HG02884 (cell line): ENCODE data around the gene SLC4A4.

Source experiments
- ATAC-seq: cut with Tn5 transposase; IDR thresholded peaks from one replicate; pipeline ENCODE4 v1.9.1; 2021; ENCODE audit warnings: mild to moderate bottlenecking, moderate library complexity; ENCODE audit not compliant: unreplicated experiment

The SLC4A4 gene

GRCh38 chr4:71587995-71588394 is 249.2 kb downstream of the SLC4A4 start:
- ATAC-seq: no peak

- ATAC-seq: no peak
These were observed 254.0 kb downstream of the SLC4A4 start for GRCh38 chr4:71592793-71593192.

GRCh38 chr4:71593311-71593710 is 254.5 kb downstream of the SLC4A4 start:
- no peak for ATAC-seq

GRCh38 chr4:71595576-71596108 is 256.8 kb downstream of the SLC4A4 start:
- no peak for ATAC-seq

- no peak for ATAC-seq
These were observed 260.8 kb downstream of the SLC4A4 start for GRCh38 chr4:71599578-71599977.

- ATAC-seq: no peak
These were observed 263.6 kb downstream of the SLC4A4 start for GRCh38 chr4:71602289-71602900.

GRCh38 chr4:71604785-71605184 is 266.0 kb downstream of the SLC4A4 start:
- peak; percentile 100 for ATAC-seq

GRCh38 chr4:71607109-71607508 is 268.3 kb downstream of the SLC4A4 start:
- ATAC-seq: no peak

GRCh38 chr4:71607780-71608677 is 269.2 kb downstream of the SLC4A4 start:
- no peak for ATAC-seq

GRCh38 chr4:71608678-71609071 is 269.9 kb downstream of the SLC4A4 start:
- ATAC-seq: no peak

GRCh38 chr4:71609167-71609566 is 270.3 kb downstream of the SLC4A4 start:
- no peak for ATAC-seq

- ATAC-seq: no peak
These were observed 270.8 kb downstream of the SLC4A4 start for GRCh38 chr4:71609651-71610050.

DNA sequence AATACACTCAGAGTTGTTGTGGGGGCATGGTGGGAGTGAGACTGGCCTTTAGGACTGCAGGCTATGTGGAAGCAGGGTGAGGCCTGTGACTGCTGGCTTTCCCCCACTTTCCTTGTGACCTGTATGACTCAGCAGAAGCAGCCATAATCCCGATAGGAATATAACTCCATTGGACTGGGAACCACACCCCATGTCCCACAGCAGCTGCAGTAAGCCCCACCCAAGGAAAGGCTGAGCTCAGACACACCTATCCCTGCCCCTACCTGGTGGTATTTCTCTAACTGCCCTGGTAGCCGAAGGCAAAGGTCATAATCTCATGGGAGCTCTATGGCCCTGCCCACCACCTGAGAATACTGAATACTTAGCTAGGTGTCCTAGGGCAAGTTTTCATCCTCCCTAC is 275.8 kb downstream of the SLC4A4 start:
- no peak for ATAC-seq

DNA sequence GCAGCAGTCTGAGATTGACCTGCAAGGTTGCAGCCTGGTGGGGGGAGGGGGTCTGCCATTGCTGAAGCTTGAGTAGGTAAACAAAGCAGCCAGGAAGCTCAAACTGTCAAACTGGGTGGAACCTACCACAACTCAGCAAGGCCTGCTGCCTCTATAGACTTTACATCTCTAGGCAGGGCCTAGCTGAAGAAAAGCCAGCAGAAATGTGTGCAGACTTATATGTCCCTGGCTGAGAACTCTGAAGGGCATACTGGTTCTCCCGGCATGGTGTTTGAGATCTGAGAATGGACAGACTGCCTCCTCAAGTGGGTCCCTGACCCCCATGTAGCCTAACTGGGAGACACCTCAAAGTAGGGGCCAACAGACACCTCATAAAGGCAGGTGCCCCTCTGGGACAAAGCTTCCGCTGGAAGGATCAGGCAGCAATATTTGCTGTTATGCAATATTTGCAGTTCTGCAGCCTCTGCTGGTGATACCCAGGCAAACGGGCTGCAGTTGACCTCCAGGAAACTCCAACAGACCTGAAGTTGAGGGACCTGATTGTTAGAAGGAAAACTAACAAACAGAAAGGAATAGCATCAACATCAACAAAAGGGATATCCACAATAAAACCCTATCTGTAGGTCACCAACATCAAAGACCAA is 277.5 kb downstream of the SLC4A4 start:
- no peak for ATAC-seq
